HepG2 (cell line): ENCODE measurements around the gene TLL2. TPM values are rescaled to one million over a fixed set of nuclear protein-coding genes. Genes with fewer than 3 reads are reported as not detected.

Source experiments
- ARNT ChIP-seq: fragments of 450-650 bp; IDR thresholded peaks from 2 replicates; pipeline ENCODE4 v1.6.1; 2017
- CSRNP2 ChIP-seq: sonication (generic); formaldehyde crosslinking; conservative IDR thresholded peaks from 2 replicates; pipeline ENCODE4 v1.8.0; 2022; ENCODE audit warnings: low read depth, missing genetic modification reagents
- DMAP1 ChIP-seq: IDR thresholded peaks from 2 replicates; pipeline ENCODE4 v1.6.1; 2016
- E2F2 ChIP-seq: sonication (generic); formaldehyde crosslinking; IDR thresholded peaks from 2 replicates; pipeline ENCODE4 v1.4.0; 2020; ENCODE audit warnings: missing genetic modification reagents, borderline replicate concordance
- ELF1 ChIP-seq: sonication (generic); formaldehyde crosslinking; IDR thresholded peaks from 2 replicates; pipeline ENCODE4 v1.4.0; 2020; ENCODE audit warnings: missing genetic modification reagents
- ETV5 ChIP-seq: IDR thresholded peaks from 2 replicates; pipeline ENCODE4 v1.6.1; 2018; ENCODE audit warnings: missing biosample characterization, missing genetic modification reagents, inconsistent platforms, borderline replicate concordance
- GTF2F1 ChIP-seq: fragments of 150-350 bp; IDR thresholded peaks from 2 replicates; pipeline ENCODE4 v1.6.1; 2014; ENCODE audit warnings: low read length
- MED8 ChIP-seq: sonication (generic); formaldehyde crosslinking; IDR thresholded peaks from 2 replicates; pipeline ENCODE4 v1.8.1; 2023; ENCODE audit warnings: mild to moderate bottlenecking, missing genetic modification reagents; ENCODE audit not compliant: insufficient replicate concordance
- PRMT3 ChIP-seq: sonication (generic); formaldehyde crosslinking; IDR thresholded peaks from 2 replicates; pipeline ENCODE4 v1.8.1; 2022; ENCODE audit warnings: low read depth, mild to moderate bottlenecking, moderate library complexity, missing genetic modification reagents, borderline replicate concordance
- RBAK ChIP-seq: sonication (generic); formaldehyde crosslinking; IDR thresholded peaks from 2 replicates; pipeline ENCODE4 v1.5.1; 2020; ENCODE audit warnings: mild to moderate bottlenecking, missing genetic modification reagents
- SRY ChIP-seq: sonication (generic); formaldehyde crosslinking; IDR thresholded peaks from 2 replicates; pipeline ENCODE4 v1.8.0; 2022; ENCODE audit warnings: mild to moderate bottlenecking, missing genetic modification reagents
- THAP9 ChIP-seq: sonication (generic); formaldehyde crosslinking; IDR thresholded peaks from 2 replicates; pipeline ENCODE4; 2020; ENCODE audit warnings: missing genetic modification reagents, mild to moderate bottlenecking, borderline replicate concordance
- TRAFD1 ChIP-seq: sonication (generic); formaldehyde crosslinking; IDR thresholded peaks from 2 replicates; pipeline ENCODE4 v1.5.1; 2020; ENCODE audit warnings: missing genetic modification reagents, mild to moderate bottlenecking, borderline replicate concordance
- ZFP82 ChIP-seq: sonication (generic); formaldehyde crosslinking; IDR thresholded peaks from 2 replicates; pipeline ENCODE4 v1.5.1; 2020; ENCODE audit warnings: mild to moderate bottlenecking, missing genetic modification reagents, borderline replicate concordance
- ZFYVE20 ChIP-seq: sonication (generic); formaldehyde crosslinking; IDR thresholded peaks from 2 replicates; pipeline ENCODE4 v1.8.0; 2023; ENCODE audit warnings: low read depth, mild to moderate bottlenecking, moderate library complexity, missing genetic modification reagents, borderline replicate concordance
- ZNF383 ChIP-seq: sonication (generic); formaldehyde crosslinking; IDR thresholded peaks from 2 replicates; pipeline ENCODE4 v1.4.0; 2020; ENCODE audit warnings: missing genetic modification reagents, mild to moderate bottlenecking, borderline replicate concordance
- ZNF598 ChIP-seq: sonication (generic); formaldehyde crosslinking; IDR thresholded peaks from 2 replicates; pipeline ENCODE4 v1.5.1; 2020; ENCODE audit warnings: mild to moderate bottlenecking, missing genetic modification reagents, borderline replicate concordance
- ZNF703 ChIP-seq: sonication (generic); formaldehyde crosslinking; IDR thresholded peaks from 2 replicates; pipeline ENCODE4 v1.5.1; 2020; ENCODE audit warnings: missing genetic modification reagents, mild to moderate bottlenecking, moderate library complexity, borderline replicate concordance
- ZNF773 ChIP-seq: sonication (generic); formaldehyde crosslinking; IDR thresholded peaks from 2 replicates; pipeline ENCODE4 v1.4.0; 2020; ENCODE audit warnings: missing genetic modification reagents, borderline replicate concordance
- ZSCAN12 ChIP-seq: sonication (generic); formaldehyde crosslinking; IDR thresholded peaks from 2 replicates; pipeline ENCODE4 v1.9.0; 2021; ENCODE audit warnings: mild to moderate bottlenecking, missing genetic modification reagents
- ZSCAN25 ChIP-seq: sonication (generic); formaldehyde crosslinking; IDR thresholded peaks from 2 replicates; pipeline ENCODE4 v1.8.0; 2022; ENCODE audit warnings: mild to moderate bottlenecking, missing genetic modification reagents
- polyA plus RNA-seq, 8 experiments: library from polyadenylated mRNA; depleted of rRNA in 3 of 8; stranded (reverse) in 7 of 8; unstranded in 1 of 8; fragments of >200 nt; fragmentation: Illumina TruSeq in 4 of 8; extraction: Trizol in 4 of 8; gene quantifications; 2 replicates each; pipeline versions ENCODE4 v1.2.1 to v1.2.3, GENCODE V29; 2011 to 2016; ENCODE audit warnings: low read depth in 4 of 8, missing spikeins in 1 of 8, mixed read lengths in 1 of 8; ENCODE audit not compliant: insufficient read depth in 1 of 8
- total RNA-seq, 5 experiments: library from RNA; depleted of rRNA; stranded (reverse); fragments of >200 nt; fragmentation: Illumina TruSeq; extraction: Trizol; gene quantifications; 2 replicates each; pipeline ENCODE4 v1.2.3, GENCODE V29; 2016; ENCODE audit warnings: low read depth in 1 of 5

Gene TLL2
- total and polyA plus RNA-seq, 2 of the 13 experiments (the other 11 are each of a cell fraction or from before 2014, with no cell fraction given): 0.09 TPM; not detected in 1

- peak; percentile 38; the same call in 1 of the 2 replicates for TF ChIP-seq ZSCAN12 (CRISPR knock-in tag)
- no peak for TF ChIP-seq SRY
- no peak for TF ChIP-seq ZNF598 (CRISPR knock-in tag)
- TF ChIP-seq CSRNP2 (CRISPR knock-in tag): no peak
- TF ChIP-seq E2F2 (CRISPR knock-in tag): no peak
- TF ChIP-seq ETV5 (CRISPR knock-in tag): no peak
- no peak for TF ChIP-seq ZSCAN25
- peak; percentile 61; the same call in 1 of the 2 replicates for TF ChIP-seq PRMT3
- TF ChIP-seq GTF2F1: no peak
- TF ChIP-seq RBAK (CRISPR knock-in tag): no peak
- no peak for TF ChIP-seq ELF1
- no peak for TF ChIP-seq ARNT
- no peak for TF ChIP-seq TRAFD1 (CRISPR knock-in tag)
- no peak for TF ChIP-seq THAP9
- no peak; the same call in 1 of the 2 replicates for TF ChIP-seq ZNF703
- TF ChIP-seq ZFP82: no peak
- no peak for TF ChIP-seq DMAP1 (CRISPR knock-in tag)
- no peak for TF ChIP-seq ZNF773 (CRISPR knock-in tag)
- TF ChIP-seq ZFYVE20 (CRISPR knock-in tag): no peak
- TF ChIP-seq ZNF383 (CRISPR knock-in tag): no peak
- no peak for TF ChIP-seq MED8 (CRISPR knock-in tag)
These were observed at the start of gene TLL2 (continued) for GRCh38 chr10:96513698-96514561.
